GM21447 (cell line): ENCODE results near the gene NSF.

Experiments
- ATAC-seq: cut with Tn5 transposase; IDR thresholded peaks from one replicate; pipeline ENCODE4 v1.9.1; 2021; ENCODE audit not compliant: unreplicated experiment

The NSF gene

DNA sequence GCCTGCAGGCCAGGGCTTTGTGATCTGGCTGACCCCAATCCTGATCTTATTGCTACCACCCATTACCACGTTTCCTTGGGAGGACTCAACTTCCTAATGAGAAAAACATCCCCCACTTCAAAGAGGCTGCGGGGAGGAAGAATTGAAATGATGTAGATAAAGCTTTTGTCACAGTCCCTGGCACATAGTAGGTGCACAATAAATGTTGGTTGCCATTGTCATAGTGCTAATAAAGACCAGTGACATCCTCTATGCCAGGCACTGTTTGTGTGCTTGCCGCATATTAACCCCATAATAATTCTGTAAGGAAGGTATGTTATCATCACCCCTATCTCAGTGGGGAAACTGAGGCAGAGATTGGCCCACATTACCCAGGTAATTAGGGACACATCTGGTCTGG lies 205.6 kb downstream of the NSF start:
- ATAC-seq, result no peak

DNA sequence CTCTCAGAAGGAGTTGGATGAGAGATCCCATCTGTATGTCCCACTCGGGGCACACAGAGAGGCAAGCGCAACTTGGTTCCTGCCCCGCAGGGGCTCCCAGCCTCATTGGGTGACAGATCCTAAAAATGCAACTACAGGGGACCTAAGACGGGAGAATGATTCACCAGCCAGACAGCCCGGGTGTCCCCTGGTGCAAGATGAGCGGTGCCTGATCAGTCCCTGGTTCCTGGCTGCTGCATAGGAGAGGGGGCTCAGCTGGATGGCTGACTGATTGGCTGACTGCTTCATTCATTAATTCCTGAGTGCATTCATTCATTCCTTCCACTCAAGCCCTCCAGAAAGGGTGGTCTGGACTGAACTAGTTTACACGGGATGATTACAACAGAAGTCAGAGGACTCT lies 206.1 kb downstream of the NSF start:
- ATAC-seq, result no peak

DNA sequence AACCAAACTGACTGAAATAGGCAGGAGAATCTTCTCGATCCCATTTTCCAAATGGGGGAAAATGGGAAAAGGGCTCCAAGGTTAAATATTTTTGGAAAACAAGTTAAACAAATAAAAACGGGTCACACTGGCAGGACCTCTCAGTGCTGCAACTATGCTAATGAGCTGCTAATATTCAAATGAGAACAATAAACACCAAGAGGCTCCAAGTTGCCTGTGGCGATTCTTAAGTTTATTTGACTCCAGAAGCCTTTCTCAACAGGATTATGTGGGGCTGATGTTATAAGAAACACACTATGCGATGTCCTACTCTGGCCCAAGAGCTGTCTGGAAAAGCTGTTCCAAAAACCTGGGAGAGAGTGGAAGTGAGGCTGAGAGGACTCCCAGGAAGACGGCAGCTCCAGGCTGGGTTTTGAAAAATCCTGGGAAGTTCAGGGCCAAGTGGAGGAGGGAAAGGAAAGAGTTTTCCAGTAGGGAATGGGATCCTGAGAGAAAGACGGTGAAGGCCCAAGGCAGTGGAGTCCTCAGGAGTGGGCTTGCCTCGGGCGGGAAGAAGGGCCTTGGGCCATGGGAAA lies 206.6 kb downstream of the NSF start:
- no peak for ATAC-seq

DNA sequence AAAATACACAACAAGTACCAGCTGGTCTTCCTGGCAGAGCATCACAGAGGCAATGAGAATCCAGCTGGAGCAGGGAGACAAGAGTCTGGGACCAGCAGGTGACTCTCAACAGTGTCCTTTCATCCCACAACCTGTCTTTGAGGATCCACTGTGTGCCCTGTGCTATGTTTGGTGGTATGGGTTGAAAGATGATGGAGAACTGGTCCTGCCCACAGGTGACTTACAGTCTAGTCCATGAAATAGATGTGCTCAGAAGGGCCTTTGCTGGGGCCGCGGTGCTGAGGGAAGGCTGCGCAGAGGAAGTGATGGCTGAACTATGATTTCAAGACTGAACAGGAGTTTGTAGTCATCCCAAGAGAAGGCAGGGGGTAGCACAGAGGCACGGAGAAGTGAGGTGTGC lies 210.1 kb downstream of the NSF start:
- no peak for ATAC-seq

DNA sequence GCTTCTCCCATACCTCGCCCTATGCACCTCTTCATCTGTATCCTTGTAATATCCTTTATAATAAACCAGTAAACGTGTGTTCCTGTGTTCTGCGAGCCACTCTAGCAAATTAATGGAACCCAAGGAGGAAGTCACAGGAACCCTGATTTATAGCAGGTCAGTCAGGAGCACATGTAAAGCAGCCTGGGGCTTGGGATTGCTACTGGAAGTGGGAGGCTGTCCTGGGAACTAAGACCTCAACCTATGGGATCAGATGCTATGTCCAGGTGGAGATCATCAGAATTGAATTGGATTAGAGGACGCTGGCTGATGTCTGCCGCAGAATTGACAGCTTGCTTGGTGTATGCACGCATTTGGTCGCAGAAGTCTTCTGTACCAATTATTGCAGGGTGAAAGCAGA lies 212.3 kb downstream of the NSF start:
- no peak for ATAC-seq

DNA sequence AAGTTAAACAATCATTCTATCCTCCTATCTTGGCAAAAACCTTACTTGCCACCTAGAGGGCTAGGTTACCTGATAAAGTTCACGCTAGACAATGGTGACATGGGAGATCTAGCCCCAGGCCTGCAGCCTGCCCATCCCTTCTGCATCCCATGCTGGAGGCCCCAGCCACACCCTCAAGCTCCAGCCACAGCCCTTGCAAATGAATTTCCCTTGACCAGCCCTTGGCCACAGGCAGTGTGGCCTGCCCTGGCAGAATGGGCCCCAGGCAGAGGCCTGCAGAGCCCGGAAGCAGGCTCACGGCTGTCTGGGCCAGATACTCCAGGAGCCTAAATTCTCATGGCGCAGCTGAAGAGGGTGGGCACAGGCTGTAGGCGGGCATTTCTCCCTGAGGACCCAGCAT lies 213.1 kb downstream of the NSF start:
- ATAC-seq, result no peak

DNA sequence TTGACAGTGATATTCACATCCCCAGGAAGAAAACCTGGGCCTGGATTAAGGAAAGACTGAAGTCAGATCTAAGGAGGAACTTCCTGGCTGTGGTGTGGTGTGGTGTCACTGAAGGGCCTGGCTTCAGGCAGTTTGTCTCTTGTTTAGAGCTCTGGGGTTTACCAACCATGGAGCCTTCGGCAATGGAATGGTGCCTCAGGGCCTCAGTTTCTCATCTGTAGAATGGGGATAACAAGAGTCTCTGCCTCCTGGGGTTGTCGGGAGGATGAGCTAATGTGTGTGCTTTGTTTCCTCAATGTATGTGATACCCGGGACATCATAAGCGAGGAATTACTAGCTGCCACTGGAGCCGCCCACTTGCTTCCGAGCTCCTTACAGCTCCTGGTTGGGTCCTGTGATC lies 215.3 kb downstream of the NSF start:
- no peak for ATAC-seq
